Mesendoderm (in vitro differentiated cells): Measurements from ENCODE around the gene MXRA7.
"Not testable (repeated sequence)": the region's sequence is repeated elsewhere in the genome, so short reads cannot be mapped to it uniquely, and the experiment has no call there.

ENCODE experiments used
- DNase-seq: peaks from one replicate; pipeline ENCODE4 v3.0.0; 2013
- H2AK5ac ChIP-seq: 2 replicates; pipeline ENCODE4 v1.6.1; 2013; ENCODE audit warnings: low read length, inconsistent platforms
- H2BK120ac ChIP-seq: 2 replicates; pipeline ENCODE4 v1.6.1; 2013; ENCODE audit warnings: low read depth, mild to moderate bottlenecking, low read length, moderate library complexity, mixed read lengths
- H2BK15ac ChIP-seq: replicated peaks from 2 replicates; pipeline ENCODE4 v1.6.1; 2013; ENCODE audit warnings: low read depth, mild to moderate bottlenecking, moderate library complexity
- H2BK5ac ChIP-seq: 2 replicates; pipeline ENCODE4 v1.6.1; 2013; ENCODE audit warnings: low read length, inconsistent platforms
- H3K18ac ChIP-seq: 2 replicates; pipeline ENCODE4 v1.6.1; 2013; ENCODE audit warnings: mild to moderate bottlenecking, low read length, mixed read lengths
- H3K23ac ChIP-seq: one replicate; pipeline ENCODE4 v1.6.1; 2013; ENCODE audit warnings: low read length
- H3K27ac ChIP-seq: 2 replicates; pipeline ENCODE4 v1.5.1; 2013; ENCODE audit warnings: low read depth, mild to moderate bottlenecking, inconsistent platforms, low read length, moderate library complexity
- H3K27me3 ChIP-seq: 2 replicates; pipeline ENCODE4 v1.6.1; 2013; ENCODE audit warnings: low read length, control low read depth, mild to moderate bottlenecking, inconsistent platforms; ENCODE audit not compliant: insufficient read depth, poor library complexity
- H3K36me3 ChIP-seq: 2 replicates; pipeline ENCODE4 v1.6.1; 2013; ENCODE audit warnings: low read length, inconsistent platforms; ENCODE audit not compliant: control insufficient read depth, insufficient read depth
- H3K4ac ChIP-seq: one replicate; pipeline ENCODE4 v1.6.1; 2013; ENCODE audit warnings: low read depth, mild to moderate bottlenecking, low read length, moderate library complexity
- H3K4me1 ChIP-seq: 2 replicates; pipeline ENCODE4 v1.6.1; 2013; ENCODE audit warnings: low read depth, low read length, inconsistent platforms; ENCODE audit not compliant: control insufficient read depth
- H3K4me2 ChIP-seq: 2 replicates; pipeline ENCODE4 v1.6.1; 2013; ENCODE audit warnings: low read length
- H3K4me3 ChIP-seq: 2 replicates; pipeline ENCODE4 v1.5.1; 2013; ENCODE audit warnings: mild to moderate bottlenecking, low read length
- H3K56ac ChIP-seq: one replicate; pipeline ENCODE4 v1.6.1; 2013; ENCODE audit warnings: low read length
- H3K79me1 ChIP-seq: 2 replicates; pipeline ENCODE4 v1.6.1; 2013; ENCODE audit warnings: low read length, inconsistent platforms
- H3K79me2 ChIP-seq: 2 replicates; pipeline ENCODE4 v1.6.1; 2013; ENCODE audit warnings: mild to moderate bottlenecking, low read length; ENCODE audit not compliant: control insufficient read depth, insufficient read depth
- H3K9ac ChIP-seq: 2 replicates; pipeline ENCODE4 v1.6.1; 2013; ENCODE audit warnings: low read length, inconsistent platforms
- H4K5ac ChIP-seq: one replicate; pipeline ENCODE4 v1.6.1; 2013; ENCODE audit warnings: low read length
- H4K8ac ChIP-seq: one replicate; pipeline ENCODE4 v1.6.1; 2013; ENCODE audit warnings: low read depth, mild to moderate bottlenecking, control low read depth, low read length, moderate library complexity
- WGBS: extraction: QIAGEN DNeasy Blood & Tissue Kit; methylation state at CpG from one replicate; pipeline ENCODE4 v1.1.7; 2013; ENCODE audit warnings: low lambda C conversion rate, missing lambda C conversion rate; ENCODE audit not compliant: insufficient coverage; ENCODE audit errors: extremely low coverage; 5-methylcytosine and 5-hydroxymethylcytosine counted together

MXRA7 gene

GRCh38 chr17:76726231-76726775 lies 15.5 kb upstream of the MXRA7 start, which contains the start of gene JMJD6:
Gene JMJD6, minus strand, starts transcription at chr17:76726606. Its CDS starts 131 bp downstream, at chr17:76726475.
- peaks cover 2% of the 10 kb centered on the region for H3K4me1 ChIP-seq
- peak within 1 kb of the TSS; percentile 57 for H3K23ac ChIP-seq
- no CpG with 5 or more reads among the region's 60 CpGs for WGBS
- peaks cover 6% of the 10 kb centered on the region for H3K79me1 ChIP-seq
- H3K27ac ChIP-seq: peak within 1 kb of the TSS; percentile 87
- H4K5ac ChIP-seq: no peak within 1 kb of the TSS
- peak within 1 kb of the TSS; percentile 96 for H3K56ac ChIP-seq
- peak; percentile 98 for DNase-seq
- H3K9ac ChIP-seq: peak within 1 kb of the TSS; percentile 87
- no peak within 1 kb of the TSS for H4K8ac ChIP-seq
- H2BK15ac ChIP-seq: no peak within 1 kb of the TSS
- peak within 1 kb of the TSS; percentile 90 for H3K4ac ChIP-seq
- peaks cover 7% of the 10 kb centered on the region for H3K36me3 ChIP-seq
- peak within 1 kb of the TSS; percentile 54 for H2BK120ac ChIP-seq
- H2BK5ac ChIP-seq: peak within 1 kb of the TSS; percentile 86
- peak within 1 kb of the TSS; percentile 94 for H3K4me3 ChIP-seq
- peak within 1 kb of the TSS; percentile 93 for H3K4me2 ChIP-seq
- H3K79me2 ChIP-seq: peaks cover 15% of the 10 kb centered on the region
- H3K27me3 ChIP-seq: no peaks in the 10 kb centered on the region
- no peak within 1 kb of the TSS for H2AK5ac ChIP-seq
- peak within 1 kb of the TSS; percentile 94 for H3K18ac ChIP-seq

GRCh38 chr17:76725580-76726230 lies 14.9 kb upstream of the MXRA7 start:
- Histone ChIP-seq H4K5ac (no peak overlapping the region), H3K27me3 (no peaks in the 10 kb centered on the region), H3K4me3 (peak overlapping the region; percentile 94), H2AK5ac (no peak overlapping the region), H3K56ac (peak overlapping the region; percentile 93), H3K9ac (peak overlapping the region; percentile 85), H2BK120ac (no peak overlapping the region), H3K27ac (peak overlapping the region; percentile 87), H3K4ac (peak overlapping the region; percentile 20), H3K36me3 (peaks cover 10% of the 10 kb centered on the region), H3K23ac (peak overlapping the region; percentile 57), H2BK5ac (no peak overlapping the region), H2BK15ac (no peak overlapping the region), H3K18ac (peak overlapping the region; percentile 53), H3K4me1 (peaks cover 2% of the 10 kb centered on the region), H3K79me1 (peaks cover 6% of the 10 kb centered on the region), H3K79me2 (peaks cover 15% of the 10 kb centered on the region), H4K8ac (no peak overlapping the region), H3K4me2 (peak overlapping the region; percentile 93)
- peak; percentile 42 for DNase-seq
- WGBS: no CpG with 5 or more reads among the region's 38 CpGs

GRCh38 chr17:76723812-76724211 lies 13.0 kb upstream of the MXRA7 start:
- no peak overlapping the region for H3K18ac ChIP-seq
- no peak overlapping the region for H4K5ac ChIP-seq
- no peak overlapping the region for H3K27ac ChIP-seq
- no peak overlapping the region for H3K4me3 ChIP-seq
- no peak overlapping the region for H3K23ac ChIP-seq
- H3K4ac ChIP-seq: no peak overlapping the region
- no peak overlapping the region for H3K9ac ChIP-seq
- no peak overlapping the region for H2BK5ac ChIP-seq
- no peak overlapping the region for H2BK15ac ChIP-seq
- no CpG with 5 or more reads among the region's 9 CpGs for WGBS
- H4K8ac ChIP-seq: no peak overlapping the region
- H3K4me2 ChIP-seq: no peak overlapping the region
- H2AK5ac ChIP-seq: no peak overlapping the region
- H3K79me2 ChIP-seq: peaks cover 15% of the 10 kb centered on the region
- peaks cover 6% of the 10 kb centered on the region for H3K79me1 ChIP-seq
- H3K27me3 ChIP-seq: no peaks in the 10 kb centered on the region
- peaks cover 17% of the 10 kb centered on the region for H3K36me3 ChIP-seq
- H3K4me1 ChIP-seq: peaks cover 2% of the 10 kb centered on the region
- no peak for DNase-seq
- H3K56ac ChIP-seq: no peak overlapping the region
- H2BK120ac ChIP-seq: no peak overlapping the region

GRCh38 chr17:76722977-76723376 lies 12.2 kb upstream of the MXRA7 start:
- not testable (repeated sequence) for H3K4me3 ChIP-seq, DNase-seq, H4K8ac ChIP-seq, H3K23ac ChIP-seq, H3K79me1 ChIP-seq, H4K5ac ChIP-seq, H3K4ac ChIP-seq, H3K56ac ChIP-seq, H3K27ac ChIP-seq, H3K4me2 ChIP-seq, H2AK5ac ChIP-seq, H3K9ac ChIP-seq, H3K4me1 ChIP-seq, H2BK15ac ChIP-seq, H2BK5ac ChIP-seq, H3K18ac ChIP-seq, H2BK120ac ChIP-seq, H3K27me3 ChIP-seq
- Histone ChIP-seq H3K79me2 (peaks cover 14% of the 10 kb centered on the region), H3K36me3 (peaks cover 22% of the 10 kb centered on the region)
- no CpG with 5 or more reads among the region's 8 CpGs for WGBS

DNA sequence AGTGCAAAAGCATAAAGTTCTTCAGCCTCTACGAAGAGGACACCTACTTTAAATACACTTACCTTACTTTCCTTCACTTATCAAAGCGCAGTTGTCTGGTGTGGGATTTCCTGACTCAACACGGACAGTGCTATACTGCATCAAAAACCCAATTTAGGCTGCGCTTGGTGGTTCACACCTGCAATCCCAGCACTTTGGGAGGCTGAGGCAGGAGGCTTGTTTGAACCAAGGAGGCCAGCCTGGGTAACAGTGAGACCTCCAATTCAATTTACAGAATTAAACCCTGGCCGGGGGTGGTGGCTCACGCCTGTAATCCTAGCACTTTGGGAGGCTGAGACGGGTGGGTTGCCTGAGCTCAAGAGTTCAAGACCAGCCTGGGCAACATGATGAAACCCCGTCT lies 11.5 kb upstream of the MXRA7 start:
- Histone ChIP-seq H3K4ac (no peak overlapping the region), H4K8ac (no peak overlapping the region), H2BK5ac (no peak overlapping the region), H2AK5ac (no peak overlapping the region), H3K9ac (no peak overlapping the region), H3K18ac (no peak overlapping the region), H3K27me3 (no peaks in the 10 kb centered on the region), H3K27ac (no peak overlapping the region), H3K56ac (no peak overlapping the region), H3K4me1 (peaks cover 2% of the 10 kb centered on the region), H4K5ac (no peak overlapping the region), H2BK15ac (no peak overlapping the region), H3K4me3 (no peak overlapping the region), H3K79me2 (peaks cover 7% of the 10 kb centered on the region), H3K4me2 (no peak overlapping the region), H2BK120ac (no peak overlapping the region), H3K79me1 (peaks cover 6% of the 10 kb centered on the region), H3K23ac (no peak overlapping the region), H3K36me3 (peaks cover 23% of the 10 kb centered on the region)
- no CpG with 5 or more reads among the region's 8 CpGs for WGBS
- no peak for DNase-seq
